Measurements from ENCODE around the gene HSH2D.

HSH2D gene

DNA sequence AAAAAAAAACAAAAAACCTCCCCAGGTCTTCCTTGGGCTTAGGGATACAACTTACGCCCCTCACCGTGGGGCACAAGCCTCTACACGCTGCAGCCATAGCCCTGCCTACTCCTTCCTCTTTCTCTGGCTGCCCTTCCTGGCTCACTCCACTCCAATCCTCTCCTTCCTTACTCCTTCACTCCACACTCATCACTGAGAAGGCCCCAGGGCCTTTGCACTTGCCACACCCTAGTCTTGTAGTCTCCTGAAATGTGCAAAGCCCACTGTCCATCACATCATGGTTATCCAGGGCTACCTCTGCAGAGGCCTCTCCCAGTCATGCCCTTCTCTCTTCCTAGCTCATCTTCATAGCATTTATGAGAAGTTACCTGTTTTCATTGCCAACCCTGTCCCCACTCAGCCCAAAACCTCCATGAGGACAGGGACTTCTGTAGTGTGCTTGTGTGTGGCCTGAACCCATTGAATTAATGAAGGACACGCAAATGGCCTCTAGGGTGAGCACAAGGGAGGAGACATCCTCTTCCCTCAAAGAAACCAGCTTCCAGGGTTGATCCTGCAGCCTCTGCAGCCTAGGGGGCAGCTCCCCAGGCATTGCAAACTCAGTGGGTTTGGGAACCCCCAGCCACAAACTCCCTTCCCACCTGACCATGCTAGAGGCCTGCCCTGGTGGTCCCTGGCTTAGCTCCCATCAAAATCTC, 7.9 kb upstream of the HSH2D start:
- TF ChIP-seq, protein P1, sequence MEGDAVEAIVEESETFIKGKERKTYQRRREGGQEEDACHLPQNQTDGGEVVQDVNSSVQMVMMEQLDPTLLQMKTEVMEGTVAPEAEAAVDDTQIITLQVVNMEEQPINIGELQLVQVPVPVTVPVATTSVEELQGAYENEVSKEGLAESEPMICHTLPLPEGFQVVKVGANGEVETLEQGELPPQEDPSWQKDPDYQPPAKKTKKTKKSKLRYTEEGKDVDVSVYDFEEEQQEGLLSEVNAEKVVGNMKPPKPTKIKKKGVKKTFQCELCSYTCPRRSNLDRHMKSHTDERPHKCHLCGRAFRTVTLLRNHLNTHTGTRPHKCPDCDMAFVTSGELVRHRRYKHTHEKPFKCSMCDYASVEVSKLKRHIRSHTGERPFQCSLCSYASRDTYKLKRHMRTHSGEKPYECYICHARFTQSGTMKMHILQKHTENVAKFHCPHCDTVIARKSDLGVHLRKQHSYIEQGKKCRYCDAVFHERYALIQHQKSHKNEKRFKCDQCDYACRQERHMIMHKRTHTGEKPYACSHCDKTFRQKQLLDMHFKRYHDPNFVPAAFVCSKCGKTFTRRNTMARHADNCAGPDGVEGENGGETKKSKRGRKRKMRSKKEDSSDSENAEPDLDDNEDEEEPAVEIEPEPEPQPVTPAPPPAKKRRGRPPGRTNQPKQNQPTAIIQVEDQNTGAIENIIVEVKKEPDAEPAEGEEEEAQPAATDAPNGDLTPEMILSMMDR (IDR thresholded peaks at IDR 0.05; ENCODE audit: low read depth, low read length): no peak
- H3K4me3 ChIP-seq (ENCODE audit: low read depth, low read length): no peak overlapping the region

DNA sequence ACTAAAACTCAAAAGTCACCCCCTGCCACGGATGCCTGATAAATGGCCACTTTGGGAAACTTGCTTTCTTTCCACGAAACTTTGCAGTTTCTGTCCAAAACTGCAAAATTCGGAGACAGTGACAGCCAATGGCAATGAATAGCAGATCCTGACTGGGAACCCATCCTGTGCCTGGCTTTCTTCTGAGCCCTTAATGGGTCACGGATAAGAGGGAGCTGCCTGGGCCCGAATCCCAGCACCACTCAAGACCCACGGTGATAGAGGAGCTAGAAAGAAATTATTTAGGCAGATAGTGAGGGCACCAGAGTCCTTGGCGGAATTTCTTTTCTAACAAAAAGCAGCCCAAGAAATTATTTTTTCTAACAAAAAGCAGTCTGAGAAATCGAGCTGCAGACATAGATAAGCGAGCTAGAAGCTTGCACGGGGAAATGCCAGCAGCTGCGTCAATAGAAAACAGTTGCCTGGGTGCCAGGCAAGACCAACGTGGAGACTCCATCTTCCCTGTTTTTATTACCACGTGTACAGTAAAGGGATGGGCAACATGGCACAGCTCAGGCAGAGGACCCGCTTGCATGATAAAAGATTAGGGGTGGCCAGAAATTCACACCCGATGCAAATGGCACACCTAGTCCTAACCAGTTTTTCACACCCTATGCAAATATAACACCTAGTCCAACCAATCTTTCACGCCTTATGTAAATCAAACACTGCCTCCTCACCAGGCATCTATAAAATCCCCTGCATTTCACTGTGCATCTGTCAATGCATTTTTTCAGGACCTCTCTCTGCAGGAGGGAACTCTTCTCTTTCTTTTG, 7.1 kb upstream of the HSH2D start:
- TF ChIP-seq, protein P1 (IDR thresholded peaks at IDR 0.05; ENCODE audit: low read depth, low read length): no peak
- H3K4me3 ChIP-seq (ENCODE audit: low read depth, low read length): no peak overlapping the region

DNA sequence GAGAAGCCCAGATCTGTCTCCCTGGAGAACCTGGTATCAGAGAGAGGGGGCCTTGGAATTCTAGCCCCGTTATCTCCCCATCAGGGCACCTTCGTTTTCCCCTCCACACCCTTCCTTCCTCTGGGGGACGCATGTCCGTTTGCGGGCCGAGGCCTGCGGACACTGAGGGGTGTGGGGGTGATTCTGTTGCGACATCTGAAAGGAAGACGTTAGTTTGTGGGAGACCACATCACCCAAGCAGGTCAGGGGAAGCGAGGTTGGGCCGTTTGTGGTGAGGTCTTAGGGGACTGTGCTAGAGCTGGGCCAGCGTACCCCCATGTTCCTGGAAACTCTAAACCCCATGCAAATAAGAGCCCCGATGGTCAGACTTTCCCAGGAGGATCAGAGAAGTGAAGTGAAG, 3.7 kb upstream of the HSH2D start:
- no peak overlapping the region for H3K4me3 ChIP-seq (ENCODE audit: low read depth, low read length)

DNA sequence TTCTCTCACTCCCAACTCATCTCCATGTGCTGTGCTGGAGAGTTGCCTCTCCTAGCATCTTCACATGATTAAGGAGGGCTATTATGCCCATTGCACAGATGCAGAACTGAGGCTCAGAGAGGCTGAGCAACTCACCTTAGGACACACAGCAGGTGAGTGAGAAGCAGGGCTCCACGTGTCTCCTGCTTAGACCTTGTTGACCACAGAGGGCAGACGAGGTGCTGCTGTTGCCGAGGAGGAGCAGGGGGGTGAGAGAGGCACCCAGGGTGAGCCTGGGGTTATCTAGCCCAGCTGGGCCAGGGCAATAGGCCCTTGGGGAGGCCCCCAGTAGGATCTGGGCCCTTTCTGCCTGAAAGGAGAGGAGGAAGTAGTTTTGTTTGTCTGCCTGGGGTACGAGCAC, 2.4 kb upstream of the HSH2D start:
- no peak overlapping the region for H3K4me3 ChIP-seq (ENCODE audit: low read depth, low read length)

More for the DNA sequence above, 3.7 kb upstream of the HSH2D start:
- TF ChIP-seq, protein P1 (IDR thresholded peaks at IDR 0.05; ENCODE audit: low read depth, low read length): no peak

DNA sequence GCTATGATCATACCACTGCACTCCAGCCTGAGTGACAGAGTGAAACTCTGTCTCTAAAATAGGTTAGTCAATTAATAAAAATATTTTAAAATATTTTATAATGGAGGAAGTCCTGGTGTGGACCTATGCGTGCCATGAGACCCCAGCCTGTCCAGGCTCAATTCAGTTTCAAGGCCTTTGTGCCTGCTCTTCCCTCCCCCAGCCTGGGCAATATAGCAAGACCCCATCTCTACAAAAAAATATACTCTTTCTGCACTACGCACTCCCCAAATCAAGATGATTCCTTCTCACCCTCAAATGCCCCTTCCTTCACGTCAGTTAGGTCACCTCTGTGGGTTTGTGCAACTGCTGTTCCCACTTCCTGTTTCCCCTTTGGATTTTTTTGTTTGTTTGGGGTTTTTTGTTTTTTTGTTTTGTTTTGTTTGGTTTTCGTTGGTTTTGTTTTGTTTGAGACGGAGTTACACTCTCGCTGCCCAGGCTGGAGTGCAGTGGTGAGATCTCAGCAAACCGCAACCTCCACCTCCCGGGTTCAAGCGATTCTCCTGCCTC, 1.4 kb upstream of the HSH2D start:
- H3K4me3 ChIP-seq (ENCODE audit: low read depth, low read length): no peak overlapping the region
- TF ChIP-seq, protein P1 (IDR thresholded peaks at IDR 0.05; ENCODE audit: low read depth, low read length): no peak

More for the DNA sequence above, 2.4 kb upstream of the HSH2D start:
- TF ChIP-seq, protein P1 (IDR thresholded peaks at IDR 0.05; ENCODE audit: low read depth, low read length): no peak

DNA sequence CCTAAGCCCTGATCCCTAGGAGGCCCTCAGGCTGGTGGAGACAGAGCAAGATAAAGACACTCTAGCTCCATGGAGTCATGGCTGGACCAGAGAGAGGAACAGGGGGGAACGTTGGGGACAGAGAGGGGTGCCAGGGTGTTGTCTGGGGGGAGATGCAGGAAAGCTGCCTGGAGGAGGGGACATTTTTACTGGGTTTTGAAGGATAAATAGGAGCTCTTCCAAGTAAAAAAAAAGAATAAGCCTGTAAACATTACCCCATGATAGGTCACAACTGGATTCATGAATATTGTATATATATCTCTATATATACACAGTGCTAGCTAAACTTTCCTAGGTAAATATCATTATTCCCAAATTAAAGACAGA, 714 bp downstream of the HSH2D start:
- no peak overlapping the region for H3K4me3 ChIP-seq (ENCODE audit: low read depth, low read length)
- TF ChIP-seq, protein P1 (IDR thresholded peaks at IDR 0.05; ENCODE audit: low read depth, low read length): no peak

DNA sequence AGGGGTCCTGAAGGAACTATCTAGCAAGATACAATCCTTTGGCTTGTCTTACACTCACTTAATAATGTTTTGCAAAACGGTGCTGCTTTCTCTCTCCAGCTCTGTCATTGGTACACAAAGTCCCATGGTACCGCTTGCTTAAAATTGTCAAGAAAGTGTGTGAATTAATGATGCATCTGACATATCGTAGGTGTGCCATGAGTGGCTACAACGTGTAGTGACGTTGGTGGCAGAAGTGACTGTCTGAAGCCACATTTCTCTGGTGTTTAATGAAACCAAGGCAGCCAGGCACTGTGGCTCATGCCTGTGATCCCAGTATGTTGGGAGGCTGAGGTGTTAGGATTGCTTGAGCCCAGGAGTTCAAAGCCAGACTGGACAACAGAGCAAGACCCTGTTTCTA, 2.6 kb downstream of the HSH2D start:
- H3K4me3 ChIP-seq (ENCODE audit: low read depth, low read length): no peak overlapping the region
- TF ChIP-seq, protein P1 (IDR thresholded peaks at IDR 0.05; ENCODE audit: low read depth, low read length): no peak
